ENCODE results near the gene ALCAM.

- TF ChIP-seq POLR2A (IDR thresholded peaks at IDR 0.05) (no peak), CTCF (IDR thresholded peaks at IDR 0.05) (no peak)
These were observed 44.0 kb upstream of the ALCAM start for GRCh38 chr3:105322570-105323273.
